OCI-LY3 (cell line): ENCODE data around the gene IGFL1.

ENCODE experiments used
- EZH2phosphoT487 ChIP-seq: fragments of 200-600 bp; shearing (Covaris generic); IDR thresholded peaks from 2 replicates; pipeline ENCODE4 v1.6.1; 2018; ENCODE audit warnings: antibody characterized with exemption, mixed run types, low read depth
- TF ChIP-seq, protein P1 (sequence below): fragments of 200-600, 300-600 bp; sonication (generic); IDR thresholded peaks from 2 replicates; pipeline ENCODE4 v1.5.1; 2014; ENCODE audit warnings: antibody characterized with exemption, low read length, low read depth

DNA sequence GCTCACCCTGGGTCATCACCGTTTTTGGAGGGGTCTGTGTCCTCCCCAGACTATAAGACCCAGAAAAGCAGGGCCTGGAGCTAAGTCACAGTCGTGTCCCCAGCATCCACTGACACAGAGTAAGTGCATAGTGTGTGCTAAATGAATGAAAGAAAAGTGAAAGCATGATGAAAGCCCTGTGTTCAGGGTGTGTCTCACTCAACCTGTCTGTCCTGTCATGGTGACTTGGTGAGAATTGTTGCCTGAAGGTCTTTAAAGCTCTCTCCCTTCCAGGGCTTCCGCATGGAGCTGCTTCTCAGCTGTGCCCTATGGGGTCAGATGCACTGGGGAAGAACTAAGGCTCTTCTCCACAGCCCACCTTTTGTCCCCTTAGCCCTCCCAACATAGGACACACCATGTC is 20.5 kb upstream of the IGFL1 start:
- TF ChIP-seq, protein P1, sequence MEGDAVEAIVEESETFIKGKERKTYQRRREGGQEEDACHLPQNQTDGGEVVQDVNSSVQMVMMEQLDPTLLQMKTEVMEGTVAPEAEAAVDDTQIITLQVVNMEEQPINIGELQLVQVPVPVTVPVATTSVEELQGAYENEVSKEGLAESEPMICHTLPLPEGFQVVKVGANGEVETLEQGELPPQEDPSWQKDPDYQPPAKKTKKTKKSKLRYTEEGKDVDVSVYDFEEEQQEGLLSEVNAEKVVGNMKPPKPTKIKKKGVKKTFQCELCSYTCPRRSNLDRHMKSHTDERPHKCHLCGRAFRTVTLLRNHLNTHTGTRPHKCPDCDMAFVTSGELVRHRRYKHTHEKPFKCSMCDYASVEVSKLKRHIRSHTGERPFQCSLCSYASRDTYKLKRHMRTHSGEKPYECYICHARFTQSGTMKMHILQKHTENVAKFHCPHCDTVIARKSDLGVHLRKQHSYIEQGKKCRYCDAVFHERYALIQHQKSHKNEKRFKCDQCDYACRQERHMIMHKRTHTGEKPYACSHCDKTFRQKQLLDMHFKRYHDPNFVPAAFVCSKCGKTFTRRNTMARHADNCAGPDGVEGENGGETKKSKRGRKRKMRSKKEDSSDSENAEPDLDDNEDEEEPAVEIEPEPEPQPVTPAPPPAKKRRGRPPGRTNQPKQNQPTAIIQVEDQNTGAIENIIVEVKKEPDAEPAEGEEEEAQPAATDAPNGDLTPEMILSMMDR, result no peak
- TF ChIP-seq EZH2phosphoT487, result no peak
